ENCODE data around the gene NPAS4.

DNA sequence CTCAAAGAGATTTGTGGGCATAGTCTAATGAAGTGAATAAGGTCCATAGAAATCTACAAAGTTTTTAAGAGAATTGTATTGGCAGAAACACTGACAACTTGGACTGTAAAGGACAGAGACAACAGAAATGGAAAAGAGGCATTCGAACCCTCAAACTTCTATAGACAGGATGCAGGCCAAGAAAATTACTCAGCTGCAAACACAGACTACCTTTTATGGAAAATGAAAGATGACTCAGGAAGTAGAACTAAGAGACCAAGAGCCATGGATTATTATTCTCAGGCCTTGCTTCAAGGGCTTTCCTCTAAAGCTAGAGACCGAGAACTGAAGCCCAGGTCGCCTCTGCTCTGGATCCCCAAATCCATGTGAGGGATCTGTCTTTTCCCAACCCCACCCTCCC lies 42.1 kb downstream of the NPAS4 start:
- TF ChIP-seq KDM1A (CRISPR knock-in tag; IDR thresholded peaks at IDR 0.05) (no peak), TCF7 (IDR thresholded peaks at IDR 0.05; ENCODE audit: low read depth) (no peak), ZNF33A (CRISPR knock-in tag; IDR thresholded peaks at IDR 0.05; ENCODE audit: borderline replicate concordance) (no peak), ATF2 (CRISPR knock-in tag; IDR thresholded peaks at IDR 0.05) (no peak), NR2F6 (IDR thresholded peaks at IDR 0.05) (no peak), NR2F6 (CRISPR knock-in tag; IDR thresholded peaks at IDR 0.05) (no peak), BRCA1 (CRISPR knock-in tag; IDR thresholded peaks at IDR 0.05) (no peak), CEBPB (IDR thresholded peaks at IDR 0.05; ENCODE audit: borderline replicate concordance, low read depth, low read length) (no peak), ETV5 (CRISPR knock-in tag; IDR thresholded peaks at IDR 0.05; ENCODE audit: borderline replicate concordance) (no peak), CTCF (CRISPR knock-in tag; IDR thresholded peaks at IDR 0.05) (no peak), ZNF260 (CRISPR knock-in tag; IDR thresholded peaks at IDR 0.05; ENCODE audit: borderline replicate concordance, low read depth) (no peak), SRSF4 (IDR thresholded peaks at IDR 0.05; ENCODE audit: low read depth, low read length, poor library complexity, severe bottlenecking) (no peak)
- TF ChIP-seq, protein P1, sequence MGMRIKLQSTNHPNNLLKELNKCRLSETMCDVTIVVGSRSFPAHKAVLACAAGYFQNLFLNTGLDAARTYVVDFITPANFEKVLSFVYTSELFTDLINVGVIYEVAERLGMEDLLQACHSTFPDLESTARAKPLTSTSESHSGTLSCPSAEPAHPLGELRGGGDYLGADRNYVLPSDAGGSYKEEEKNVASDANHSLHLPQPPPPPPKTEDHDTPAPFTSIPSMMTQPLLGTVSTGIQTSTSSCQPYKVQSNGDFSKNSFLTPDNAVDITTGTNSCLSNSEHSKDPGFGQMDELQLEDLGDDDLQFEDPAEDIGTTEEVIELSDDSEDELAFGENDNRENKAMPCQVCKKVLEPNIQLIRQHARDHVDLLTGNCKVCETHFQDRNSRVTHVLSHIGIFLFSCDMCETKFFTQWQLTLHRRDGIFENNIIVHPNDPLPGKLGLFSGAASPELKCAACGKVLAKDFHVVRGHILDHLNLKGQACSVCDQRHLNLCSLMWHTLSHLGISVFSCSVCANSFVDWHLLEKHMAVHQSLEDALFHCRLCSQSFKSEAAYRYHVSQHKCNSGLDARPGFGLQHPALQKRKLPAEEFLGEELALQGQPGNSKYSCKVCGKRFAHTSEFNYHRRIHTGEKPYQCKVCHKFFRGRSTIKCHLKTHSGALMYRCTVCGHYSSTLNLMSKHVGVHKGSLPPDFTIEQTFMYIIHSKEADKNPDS (CRISPR knock-in tag; IDR thresholded peaks at IDR 0.05), result no peak
- TF ChIP-seq, protein P2, sequence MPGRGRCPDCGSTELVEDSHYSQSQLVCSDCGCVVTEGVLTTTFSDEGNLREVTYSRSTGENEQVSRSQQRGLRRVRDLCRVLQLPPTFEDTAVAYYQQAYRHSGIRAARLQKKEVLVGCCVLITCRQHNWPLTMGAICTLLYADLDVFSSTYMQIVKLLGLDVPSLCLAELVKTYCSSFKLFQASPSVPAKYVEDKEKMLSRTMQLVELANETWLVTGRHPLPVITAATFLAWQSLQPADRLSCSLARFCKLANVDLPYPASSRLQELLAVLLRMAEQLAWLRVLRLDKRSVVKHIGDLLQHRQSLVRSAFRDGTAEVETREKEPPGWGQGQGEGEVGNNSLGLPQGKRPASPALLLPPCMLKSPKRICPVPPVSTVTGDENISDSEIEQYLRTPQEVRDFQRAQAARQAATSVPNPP (CRISPR knock-in tag; IDR thresholded peaks at IDR 0.05), result no peak
- TF ChIP-seq, protein P3, sequence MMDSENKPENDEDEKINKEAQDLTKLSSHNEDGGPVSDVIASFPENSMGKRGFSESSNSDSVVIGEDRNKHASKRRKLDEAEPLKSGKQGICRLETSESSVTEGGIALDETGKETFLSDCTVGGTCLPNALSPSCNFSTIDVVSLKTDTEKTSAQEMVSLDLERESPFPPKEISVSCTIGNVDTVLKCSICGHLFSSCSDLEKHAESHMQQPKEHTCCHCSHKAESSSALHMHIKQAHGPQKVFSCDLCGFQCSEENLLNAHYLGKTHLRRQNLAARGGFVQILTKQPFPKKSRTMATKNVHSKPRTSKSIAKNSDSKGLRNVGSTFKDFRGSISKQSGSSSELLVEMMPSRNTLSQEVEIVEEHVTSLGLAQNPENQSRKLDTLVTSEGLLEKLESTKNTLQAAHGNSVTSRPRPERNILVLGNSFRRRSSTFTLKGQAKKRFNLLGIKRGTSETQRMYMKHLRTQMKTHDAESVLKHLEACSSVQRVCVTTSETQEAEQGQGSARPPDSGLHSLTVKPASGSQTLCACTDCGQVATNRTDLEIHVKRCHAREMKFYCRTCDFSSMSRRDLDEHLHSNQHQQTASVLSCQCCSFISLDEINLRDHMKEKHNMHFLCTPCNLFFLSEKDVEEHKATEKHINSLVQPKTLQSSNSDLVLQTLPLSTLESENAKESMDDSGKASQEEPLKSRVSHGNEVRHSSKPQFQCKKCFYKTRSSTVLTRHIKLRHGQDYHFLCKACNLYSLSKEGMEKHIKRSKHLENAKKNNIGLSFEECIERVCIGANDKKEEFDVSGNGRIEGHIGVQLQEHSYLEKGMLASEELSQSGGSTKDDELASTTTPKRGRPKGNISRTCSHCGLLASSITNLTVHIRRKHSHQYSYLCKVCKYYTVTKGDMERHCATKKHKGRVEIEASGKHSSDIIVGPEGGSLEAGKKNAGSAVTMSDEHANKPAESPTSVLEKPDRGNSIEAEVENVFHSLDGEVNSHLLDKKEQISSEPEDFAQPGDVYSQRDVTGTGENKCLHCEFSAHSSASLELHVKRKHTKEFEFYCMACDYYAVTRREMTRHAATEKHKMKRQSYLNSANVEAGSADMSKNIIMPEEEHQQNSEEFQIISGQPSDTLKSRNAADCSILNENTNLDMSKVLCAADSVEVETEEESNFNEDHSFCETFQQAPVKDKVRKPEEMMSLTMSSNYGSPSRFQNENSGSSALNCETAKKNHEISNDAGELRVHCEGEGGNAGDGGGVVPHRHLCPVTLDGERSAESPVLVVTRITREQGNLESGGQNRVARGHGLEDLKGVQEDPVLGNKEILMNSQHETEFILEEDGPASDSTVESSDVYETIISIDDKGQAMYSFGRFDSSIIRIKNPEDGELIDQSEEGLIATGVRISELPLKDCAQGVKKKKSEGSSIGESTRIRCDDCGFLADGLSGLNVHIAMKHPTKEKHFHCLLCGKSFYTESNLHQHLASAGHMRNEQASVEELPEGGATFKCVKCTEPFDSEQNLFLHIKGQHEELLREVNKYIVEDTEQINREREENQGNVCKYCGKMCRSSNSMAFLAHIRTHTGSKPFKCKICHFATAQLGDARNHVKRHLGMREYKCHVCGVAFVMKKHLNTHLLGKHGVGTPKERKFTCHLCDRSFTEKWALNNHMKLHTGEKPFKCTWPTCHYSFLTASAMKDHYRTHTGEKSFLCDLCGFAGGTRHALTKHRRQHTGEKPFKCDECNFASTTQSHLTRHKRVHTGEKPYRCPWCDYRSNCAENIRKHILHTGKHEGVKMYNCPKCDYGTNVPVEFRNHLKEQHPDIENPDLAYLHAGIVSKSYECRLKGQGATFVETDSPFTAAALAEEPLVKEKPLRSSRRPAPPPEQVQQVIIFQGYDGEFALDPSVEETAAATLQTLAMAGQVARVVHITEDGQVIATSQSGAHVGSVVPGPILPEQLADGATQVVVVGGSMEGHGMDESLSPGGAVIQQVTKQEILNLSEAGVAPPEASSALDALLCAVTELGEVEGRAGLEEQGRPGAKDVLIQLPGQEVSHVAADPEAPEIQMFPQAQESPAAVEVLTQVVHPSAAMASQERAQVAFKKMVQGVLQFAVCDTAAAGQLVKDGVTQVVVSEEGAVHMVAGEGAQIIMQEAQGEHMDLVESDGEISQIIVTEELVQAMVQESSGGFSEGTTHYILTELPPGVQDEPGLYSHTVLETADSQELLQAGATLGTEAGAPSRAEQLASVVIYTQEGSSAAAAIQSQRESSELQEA (CRISPR knock-in tag; IDR thresholded peaks at IDR 0.05; ENCODE audit: not compliant biosample characterization), result no peak

All from HepG2 (cell line).